Kidney (tissue), 14 donors: ENCODE measurements around the gene TCP10L. TPM values are rescaled to one million over a fixed set of nuclear protein-coding genes. Genes with fewer than 3 reads are reported as not detected.

Experiments used
- DNase-seq, 5 donors: peaks; one replicate each; pipeline ENCODE4 v3.0.0-alpha.2; 2013 to 2020
- FAIRE-seq: peaks from 2 replicates; lab custom pipeline; 2012; peaks lifted over from hg19 to GRCh38; lab: Jason Lieb, UNC
- H3K27ac ChIP-seq, 2 donors: one replicate each; pipeline ENCODE4 v1.7.0; 2013; ENCODE audit warnings: low read depth in 2 of 2, low read length in 2 of 2, inconsistent platforms in 1 of 2
- H3K27me3 ChIP-seq: one replicate; pipeline ENCODE4 v1.7.1; 2013; ENCODE audit warnings: low read length, inconsistent platforms; ENCODE audit not compliant: control insufficient read depth, insufficient read depth
- H3K36me3 ChIP-seq, 3 donors: one replicate each; pipeline versions ENCODE4 v1.7.0 to v1.7.1; 2013; ENCODE audit warnings: low read length in 3 of 3, control low read depth in 1 of 3, inconsistent platforms in 1 of 3; ENCODE audit not compliant: insufficient read depth in 3 of 3, control insufficient read depth in 2 of 3
- H3K4me1 ChIP-seq, 3 donors: one replicate each; pipeline versions ENCODE4 v1.7.0 to v1.7.1; 2013; ENCODE audit warnings: low read length in 3 of 3, inconsistent platforms in 1 of 3, low read depth in 1 of 3; ENCODE audit not compliant: control insufficient read depth in 2 of 3, insufficient read depth in 2 of 3
- H3K4me3 ChIP-seq, 3 donors: one replicate each; pipeline versions ENCODE4 v1.7.0 to v1.8.1; 2013; ENCODE audit warnings: low read length in 3 of 3, control low read depth in 1 of 3, inconsistent platforms in 1 of 3
- H3K9ac ChIP-seq, 3 donors: one replicate each; pipeline versions ENCODE4 v1.7.0 to v1.7.1; 2013; ENCODE audit warnings: low read length in 3 of 3, control low read depth in 1 of 3, inconsistent platforms in 1 of 3
- H3K9me3 ChIP-seq, 3 donors: one replicate each; pipeline versions ENCODE4 v1.7.0 to v1.7.1; 2013; ENCODE audit warnings: low read length in 3 of 3, control low read depth in 1 of 3, inconsistent platforms in 1 of 3; ENCODE audit not compliant: control insufficient read depth in 2 of 3, insufficient read depth in 1 of 3
- intact Hi-C: fragments of 100-400 bp; cut with DNase I; formaldehyde crosslinking; loops from one replicate; pipeline ENCODE4 v1.11.1; 2022
- polyA plus RNA-seq: library from polyadenylated mRNA; stranded (reverse); fragments of 350-450 nt; fragmentation: Illumina TruSeq; extraction: RNeasy Lipid Tissue Mini Kit (QIAGEN cat#74804); gene quantifications from one replicate; pipeline ENCODE4 v1.2.3, GENCODE V29; 2014; ENCODE audit warnings: low read depth, low replicate concordance; ENCODE audit not compliant: insufficient read depth
- total RNA-seq: library from RNA; stranded (reverse); fragmentation: NEBNext Ultra II Directional; extraction: Animal tissue kit (Norgen Biotek cat#: 25700); gene quantifications from one replicate; pipeline ENCODE4 v1.2.1, GENCODE V29; 2021
- TF ChIP-seq, protein P1 (sequence below): IDR thresholded peaks from 3 replicates; pipeline ENCODE4 v1.5.1; 2012; ENCODE audit warnings: mild to moderate bottlenecking, moderate library complexity, borderline replicate concordance; ENCODE audit not compliant: insufficient read depth; ENCODE audit errors: extremely low read depth
- donor health status: control.
- donor health status: control.
- donor health status: control.
- donor health status: control.
- donor health status: control.
- donor health status: DM: yes; HTN: yes; CAD: no.
- donor health status: Normal renal cell carcinoma (clear cell type).

Gene TCP10L
- total and polyA plus RNA-seq, 2 donors from 2014 or later = 2.2 to 5.2 TPM

DNA sequence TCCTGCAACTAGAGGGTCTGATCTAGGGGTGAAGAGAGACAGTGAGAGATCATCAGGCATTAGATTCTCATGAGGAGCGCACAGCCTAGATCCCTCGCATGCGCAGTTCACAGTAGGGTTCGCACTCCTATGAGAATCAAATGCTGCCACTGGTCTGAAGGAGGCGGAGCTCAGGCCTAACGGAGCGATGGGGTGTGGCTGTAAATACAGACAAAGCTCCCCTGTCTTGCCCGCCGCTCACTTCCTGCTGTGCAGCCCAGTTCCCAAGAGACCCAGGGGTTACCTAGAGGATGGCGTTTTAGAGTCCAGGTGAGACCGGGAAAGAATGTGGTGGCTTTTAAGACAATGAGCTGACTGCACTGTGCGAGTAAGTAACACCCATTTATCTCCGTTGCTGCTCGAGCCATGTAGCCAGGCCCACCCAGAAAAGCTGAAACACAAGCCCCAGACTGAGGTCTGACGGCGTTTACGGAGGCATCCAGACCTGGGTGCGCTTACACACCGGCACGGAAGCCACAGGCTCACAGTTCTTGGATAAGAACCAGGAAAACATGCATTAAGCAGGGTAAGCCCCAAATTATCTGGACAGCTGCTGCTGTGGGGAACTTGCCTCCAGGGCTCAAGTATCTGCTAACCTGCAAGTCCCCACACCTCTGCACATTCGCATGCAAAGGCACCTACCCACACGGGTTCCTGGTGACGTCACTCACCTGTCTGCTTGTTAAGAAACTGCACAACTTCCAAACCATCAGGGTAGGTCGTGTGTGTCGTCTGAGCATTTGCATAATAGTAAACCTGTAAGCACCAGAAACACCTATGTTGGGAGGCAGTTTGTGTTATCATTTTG, 12.5 kb downstream of the TCP10L start:
- H3K4me3 ChIP-seq = peak overlapping the region in 1 of 3 donors; percentile 31
- H3K9ac ChIP-seq = peak overlapping the region in 1 of 3 donors; percentile 7
- no peak overlapping the region for H3K27ac ChIP-seq
- H3K4me1 ChIP-seq = peaks cover 0 to 7% (median 0%) of the 10 kb centered on the region in 3 donors
- H3K36me3 ChIP-seq = no peaks in the 10 kb centered on the region
- DNase-seq (peak in 2 of 5 donors; percentile 35 to 42), FAIRE-seq (no peak)
- H3K27me3 ChIP-seq = no peaks in the 10 kb centered on the region
- TF ChIP-seq, protein P1, sequence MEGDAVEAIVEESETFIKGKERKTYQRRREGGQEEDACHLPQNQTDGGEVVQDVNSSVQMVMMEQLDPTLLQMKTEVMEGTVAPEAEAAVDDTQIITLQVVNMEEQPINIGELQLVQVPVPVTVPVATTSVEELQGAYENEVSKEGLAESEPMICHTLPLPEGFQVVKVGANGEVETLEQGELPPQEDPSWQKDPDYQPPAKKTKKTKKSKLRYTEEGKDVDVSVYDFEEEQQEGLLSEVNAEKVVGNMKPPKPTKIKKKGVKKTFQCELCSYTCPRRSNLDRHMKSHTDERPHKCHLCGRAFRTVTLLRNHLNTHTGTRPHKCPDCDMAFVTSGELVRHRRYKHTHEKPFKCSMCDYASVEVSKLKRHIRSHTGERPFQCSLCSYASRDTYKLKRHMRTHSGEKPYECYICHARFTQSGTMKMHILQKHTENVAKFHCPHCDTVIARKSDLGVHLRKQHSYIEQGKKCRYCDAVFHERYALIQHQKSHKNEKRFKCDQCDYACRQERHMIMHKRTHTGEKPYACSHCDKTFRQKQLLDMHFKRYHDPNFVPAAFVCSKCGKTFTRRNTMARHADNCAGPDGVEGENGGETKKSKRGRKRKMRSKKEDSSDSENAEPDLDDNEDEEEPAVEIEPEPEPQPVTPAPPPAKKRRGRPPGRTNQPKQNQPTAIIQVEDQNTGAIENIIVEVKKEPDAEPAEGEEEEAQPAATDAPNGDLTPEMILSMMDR = no peak
- intact Hi-C loops = no loop called here
- no peaks in the 10 kb centered on the region for H3K9me3 ChIP-seq

DNA sequence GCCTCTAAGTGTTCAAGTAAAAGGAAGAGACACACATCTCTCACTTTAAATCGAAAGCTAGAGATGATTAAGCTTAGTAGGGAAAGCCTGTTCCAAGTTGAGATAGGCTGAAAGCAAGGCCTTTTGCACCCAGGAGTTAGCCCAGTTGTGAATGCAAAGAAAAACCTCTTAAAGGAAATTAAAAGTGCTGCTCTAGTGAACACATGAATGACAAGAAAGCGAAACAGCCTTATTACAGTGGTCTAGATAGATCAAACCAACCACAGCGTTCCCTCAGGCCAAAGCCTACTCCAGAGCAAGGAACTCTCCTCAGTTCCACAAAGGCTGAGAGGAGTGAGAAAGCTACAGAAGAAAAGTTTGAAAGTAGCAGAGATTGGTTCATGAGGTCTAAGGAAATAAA, 14.9 kb downstream of the TCP10L start:
- Histone ChIP-seq H3K4me3 (no peak overlapping the region), H3K27me3 (no peaks in the 10 kb centered on the region), H3K36me3 (no peaks in the 10 kb centered on the region), H3K9ac (no peak overlapping the region), H3K27ac (no peak overlapping the region), H3K9me3 (no peaks in the 10 kb centered on the region), H3K4me1 (peaks cover 0 to 7% (median 0%) of the 10 kb centered on the region in 3 donors)
- TF ChIP-seq, protein P1 = no peak
- no peak for FAIRE-seq
- DNase-seq = peak in 3 of 5 donors; percentile 30 to 65 (median 58)
- intact Hi-C loops = no loop called here

DNA sequence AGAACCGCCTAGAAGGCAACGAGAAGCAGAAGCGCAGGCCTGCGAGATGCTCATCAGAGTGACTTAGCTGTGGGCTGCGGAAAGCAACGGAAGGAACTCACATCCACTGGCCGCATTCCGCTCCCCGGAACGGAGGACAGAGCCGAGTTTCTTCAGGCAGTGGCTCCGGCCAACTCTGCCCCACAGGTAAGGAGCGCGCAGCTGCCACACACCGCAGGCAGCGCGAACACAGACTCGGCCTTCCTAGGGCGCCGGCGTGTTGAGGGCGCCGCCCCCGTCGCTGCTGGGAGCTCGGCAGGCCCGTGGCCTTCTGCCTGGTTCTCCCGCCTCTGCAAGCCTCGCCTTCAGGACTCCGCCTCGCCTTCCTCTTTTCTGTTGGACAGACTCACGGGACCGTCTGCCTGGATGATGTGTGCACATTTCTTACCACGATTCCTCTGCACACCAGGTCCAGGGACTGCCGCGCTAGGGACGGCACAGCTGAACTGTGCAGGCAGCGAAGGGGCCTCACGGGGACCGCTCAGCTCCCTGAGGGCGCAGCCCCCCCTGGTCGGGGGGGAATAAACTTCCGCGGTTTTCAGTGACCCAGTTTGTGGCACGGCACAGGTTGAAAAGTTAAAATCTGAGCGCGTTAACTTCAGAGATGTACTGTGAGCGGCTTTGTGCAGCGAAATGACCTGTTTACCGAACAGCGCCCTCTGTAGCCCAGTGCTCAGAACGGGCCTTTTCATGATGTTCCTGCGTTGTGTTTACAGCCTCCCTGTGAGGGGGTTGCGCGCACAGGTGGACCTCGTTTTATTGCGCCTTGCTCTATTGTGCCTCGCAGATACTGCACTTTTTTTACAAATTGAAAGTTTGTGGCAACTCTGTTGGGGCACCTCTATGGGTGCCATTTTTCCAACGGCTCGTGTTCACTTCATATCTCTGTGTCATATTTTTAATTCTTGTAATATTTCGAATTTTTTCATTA, 15.8 kb downstream of the TCP10L start:
- Histone ChIP-seq H3K27me3 (no peaks in the 10 kb centered on the region), H3K9ac (peak overlapping the region; percentile 17 to 65 (median 18)), H3K36me3 (no peaks in the 10 kb centered on the region), H3K9me3 (peaks cover 0 to 4% (median 0%) of the 10 kb centered on the region in 3 donors), H3K4me3 (peak overlapping the region; percentile 54 to 89 (median 71)), H3K4me1 (peaks cover 0 to 7% (median 0%) of the 10 kb centered on the region in 3 donors), H3K27ac (peak overlapping the region; percentile 55 to 68)
- intact Hi-C loops = no loop called here
- TF ChIP-seq, protein P1 = peak; percentile 73
- DNase-seq (peak; percentile 84 to 95 (median 90)), FAIRE-seq (no peak)
